Measurements from ENCODE around the gene MBD3.

Gene MBD3

GRCh38 chr19:1571358-1571757 lies 21.3 kb downstream of the MBD3 start:
- no peak for DNase-seq
- no peaks in the 10 kb centered on the region for H3K27me3 ChIP-seq
- H3K9me3 ChIP-seq, result peaks cover 7% of the 10 kb centered on the region
- peaks cover 17% of the 10 kb centered on the region for H3K36me3 ChIP-seq
- no peak overlapping the region for H3K4me3 ChIP-seq (ENCODE audit: low read depth, low read length)
- no peak for TF ChIP-seq CTCF (IDR thresholded peaks at IDR 0.05; ENCODE audit: low read depth, low read length)
- H3K4me1 ChIP-seq, result no peaks in the 10 kb centered on the region

GRCh38 chr19:1570836-1571235 lies 21.8 kb downstream of the MBD3 start:
- Histone ChIP-seq H3K9me3 (peaks cover 7% of the 10 kb centered on the region), H3K4me3 (ENCODE audit: low read depth, low read length) (no peak overlapping the region)

DNA sequence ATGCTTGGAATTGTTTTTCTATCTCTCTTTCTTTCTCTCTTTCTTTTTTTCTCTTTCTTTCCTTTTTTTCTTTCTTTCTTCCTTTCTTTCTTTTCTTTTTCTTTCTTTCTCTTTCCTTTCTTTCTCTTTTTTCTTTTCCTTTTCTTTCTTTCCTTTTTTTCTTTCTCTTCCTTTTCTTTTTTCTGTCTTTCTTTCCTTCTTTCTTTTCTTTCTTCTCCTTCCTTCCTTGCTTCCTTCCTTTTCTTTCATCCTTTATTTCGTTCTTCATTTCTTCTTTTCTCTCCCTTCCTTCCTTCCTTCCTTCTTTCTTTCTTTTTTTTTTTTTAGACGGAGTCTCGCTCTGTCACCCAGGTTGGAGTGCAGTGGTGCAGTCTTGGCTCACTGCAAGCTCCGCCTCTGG lies 22.7 kb downstream of the MBD3 start:
- DNase-seq, result no peak
- Histone ChIP-seq H3K27me3 (no peaks in the 10 kb centered on the region), H3K4me1 (no peaks in the 10 kb centered on the region), H3K9me3 (peaks cover 7% of the 10 kb centered on the region), H3K4me3 (ENCODE audit: low read depth, low read length) (no peak overlapping the region), H3K36me3 (peaks cover 20% of the 10 kb centered on the region)
- no peak for TF ChIP-seq CTCF (IDR thresholded peaks at IDR 0.05; ENCODE audit: low read depth, low read length)

More at GRCh38 chr19:1570836-1571235, 21.8 kb downstream of the MBD3 start:
- Histone ChIP-seq H3K27me3 (no peaks in the 10 kb centered on the region), H3K4me1 (no peaks in the 10 kb centered on the region), H3K36me3 (peaks cover 13% of the 10 kb centered on the region)
- no peak for TF ChIP-seq CTCF (IDR thresholded peaks at IDR 0.05; ENCODE audit: low read depth, low read length)
- DNase-seq, result no peak

- peak within 1 kb of the TSS; percentile 83 for H3K4me3 ChIP-seq (ENCODE audit: low read depth, low read length)
- peak; percentile 90 for DNase-seq
- peaks cover 23% of the 10 kb centered on the region for H3K36me3 ChIP-seq
Measured at GRCh38 chr19:1568320-1569019, 24.2 kb downstream of the MBD3 start, which contains the start of gene MEX3D. Gene MEX3D (minus strand): TSS chr19:1568325. CDS start chr19:1568058, 267 bp downstream.

DNA sequence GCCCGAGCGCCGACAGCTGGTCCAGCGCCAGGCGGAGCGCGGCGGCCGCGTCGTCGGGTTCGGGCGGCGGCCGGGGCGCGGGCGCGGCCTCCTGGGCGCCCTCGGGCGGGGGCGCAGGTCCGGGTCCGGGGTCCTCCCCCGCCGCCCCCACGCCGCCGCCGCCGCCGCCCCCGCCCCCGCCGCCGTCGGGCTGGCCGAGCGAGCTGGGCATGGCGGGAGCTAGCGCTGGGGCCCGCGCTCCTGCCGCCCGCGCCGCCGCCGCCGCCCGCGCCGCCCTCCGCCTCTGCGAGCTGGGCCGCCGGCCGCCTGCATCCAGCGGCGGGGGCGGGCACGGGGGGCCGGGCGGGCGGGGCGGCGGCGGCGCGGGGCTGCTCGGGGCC lies 24.8 kb downstream of the MBD3 start:
- H3K27me3 ChIP-seq, result no peaks in the 10 kb centered on the region
- peaks cover 29% of the 10 kb centered on the region for H3K36me3 ChIP-seq
- H3K9me3 ChIP-seq, result peaks cover 7% of the 10 kb centered on the region
- H3K4me1 ChIP-seq, result no peaks in the 10 kb centered on the region
- no peak for DNase-seq
- H3K4me3 ChIP-seq (ENCODE audit: low read depth, low read length), result no peak overlapping the region
- no peak for TF ChIP-seq CTCF (IDR thresholded peaks at IDR 0.05; ENCODE audit: low read depth, low read length)

More at GRCh38 chr19:1568320-1569019, 24.2 kb downstream of the MBD3 start, which contains the start of gene MEX3D:
- no peaks in the 10 kb centered on the region for H3K27me3 ChIP-seq
- no peaks in the 10 kb centered on the region for H3K4me1 ChIP-seq
- TF ChIP-seq CTCF (IDR thresholded peaks at IDR 0.05; ENCODE audit: low read depth, low read length), result no peak
- H3K9me3 ChIP-seq, result peaks cover 7% of the 10 kb centered on the region

DNA sequence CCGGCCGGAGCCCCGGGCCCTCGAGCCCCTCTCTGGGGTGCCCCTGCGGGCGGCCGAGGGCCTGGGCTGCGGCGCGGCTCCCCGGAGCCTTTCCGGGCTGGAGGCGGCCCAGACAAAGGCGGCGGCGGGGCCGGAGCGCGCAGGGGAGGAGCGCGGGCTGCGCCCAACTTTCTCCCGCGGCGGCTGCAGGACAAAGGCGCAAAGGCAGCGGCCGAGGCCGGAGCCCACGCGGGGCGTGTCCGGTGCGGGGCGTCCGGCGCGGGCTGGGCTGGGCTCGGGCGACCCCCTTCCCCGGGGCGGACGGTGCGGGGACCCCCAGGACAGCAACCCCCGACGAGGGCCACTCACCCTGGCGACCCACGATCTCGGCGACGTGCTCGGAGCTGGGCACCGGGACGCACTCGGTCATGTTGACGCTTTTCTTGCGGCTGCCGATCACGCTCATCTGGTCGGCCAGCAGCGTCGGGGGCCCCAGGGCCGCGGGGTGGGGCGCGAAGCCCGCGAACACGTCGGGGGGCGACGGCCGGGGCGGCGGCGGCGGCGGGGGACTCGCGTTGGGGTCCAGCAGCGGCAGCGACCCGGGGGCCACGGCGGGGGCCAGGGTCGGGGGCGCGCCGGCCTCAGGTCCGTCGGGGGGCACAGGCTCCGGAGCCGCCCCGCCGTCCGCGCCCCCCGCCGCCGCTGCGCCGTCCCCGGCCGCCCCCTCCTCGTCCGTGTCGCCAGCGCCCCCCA lies 25.4 kb downstream of the MBD3 start:
- Histone ChIP-seq H3K27me3 (no peaks in the 10 kb centered on the region), H3K9me3 (peaks cover 7% of the 10 kb centered on the region), H3K36me3 (peaks cover 35% of the 10 kb centered on the region), H3K4me1 (no peaks in the 10 kb centered on the region), H3K4me3 (ENCODE audit: low read depth, low read length) (peak overlapping the region; percentile 83)
- TF ChIP-seq CTCF (IDR thresholded peaks at IDR 0.05; ENCODE audit: low read depth, low read length), result no peak
- peak; percentile 51 for DNase-seq

All from BE2C (cell line).